MCF 10A (cell line): ENCODE measurements around the gene COPS2. TPM values are rescaled to one million over a fixed set of nuclear protein-coding genes. Genes with fewer than 3 reads are reported as not detected.
A peak's percentile ranks its signal among the peaks of the same experiment; 100 is the strongest.
"Not testable (repeated sequence)": the region's sequence is repeated elsewhere in the genome, so short reads cannot be mapped to it uniquely, and the experiment has no call there.

Source experiments
- BruUV-seq: library from RNA; stranded (reverse); fragments of 400-500 nt; replicated peaks from 2 replicates; lab custom pipeline; 2021; lab: Mats Ljungman, UMichigan
- CTCF ChIA-PET: fragments of 300-600 bp; sonication (Branson Sonifier 250); formaldehyde crosslinking; extraction: SDS; loops from one replicate; lab custom pipeline; 2021; ENCODE audit warnings: antibody characterized with exemption, inconsistent platforms; lab: Yijun Ruan, JAX
- POLR2A ChIA-PET: fragments of 300-600, 350-650 bp; sonication (Branson Sonifier 250); formaldehyde crosslinking; extraction: SDS; loops from one replicate; lab custom pipeline; 2020; ENCODE audit warnings: antibody characterized with exemption, inconsistent platforms; lab: Yijun Ruan, JAX
- DNase-seq: peaks from one replicate; pipeline ENCODE4 v3.0.0-alpha.2; 2018; ENCODE audit not compliant: unreplicated experiment
- H3K27ac Mint-ChIP-seq: one replicate; pipeline ENCODE4 v1.8.0; 2022; ENCODE audit warnings: mild to moderate bottlenecking, low read depth, mixed read lengths; ENCODE audit not compliant: unreplicated experiment
- H3K27me3 Mint-ChIP-seq: one replicate; pipeline ENCODE4 v1.8.0; 2022; ENCODE audit warnings: mixed read lengths; ENCODE audit not compliant: insufficient read depth, unreplicated experiment
- H3K36me3 Mint-ChIP-seq: one replicate; pipeline ENCODE4 v1.8.0; 2022; ENCODE audit warnings: mild to moderate bottlenecking, moderate library complexity, mixed read lengths; ENCODE audit not compliant: insufficient read depth, unreplicated experiment
- H3K4me1 Mint-ChIP-seq: one replicate; pipeline ENCODE4 v1.8.0; 2022; ENCODE audit warnings: mixed read lengths; ENCODE audit not compliant: insufficient read depth, unreplicated experiment
- H3K4me3 Mint-ChIP-seq: one replicate; pipeline ENCODE4 v1.8.0; 2022; ENCODE audit warnings: mild to moderate bottlenecking, moderate library complexity, mixed read lengths; ENCODE audit not compliant: unreplicated experiment
- H3K9me3 Mint-ChIP-seq: one replicate; pipeline ENCODE4 v1.8.0; 2022; ENCODE audit warnings: mixed read lengths; ENCODE audit not compliant: unreplicated experiment
- CTCF ChIP-seq: fragments of 200-600 bp; IDR thresholded peaks from one replicate; pipeline ENCODE4 v1.8.0; 2022; ENCODE audit warnings: antibody characterized with exemption, mild to moderate bottlenecking; ENCODE audit not compliant: unreplicated experiment
- intact Hi-C: fragments of 100-400 bp; cut with micrococcal nuclease; formaldehyde crosslinking; loops from 2 replicates; pipeline ENCODE4 v1.14.1; 2022
- total RNA-seq: library from RNA; stranded (reverse); gene quantifications from 2 replicates; pipeline ENCODE4 v1.2.3, GENCODE V29; 2022

The COPS2 gene
- total RNA-seq, 1 experiment from 2014 or later = 123 TPM

- no peak for DNase-seq
- peaks cover 19% of the 10 kb centered on the region for H3K4me1 Mint-ChIP-seq
- CTCF ChIA-PET = no interaction called here
- TF ChIP-seq CTCF = no peak
- H3K9me3 Mint-ChIP-seq = no peaks in the 10 kb centered on the region
- POLR2A ChIA-PET = interaction anchor here (1.0 kb wide), 1 partner anchor 9 kb away, joined by 3 read pairs; no protein-coding TSS in a partner anchor
- H3K36me3 Mint-ChIP-seq = peaks cover 19% of the 10 kb centered on the region
- BruUV-seq = no TSS peak
- H3K27ac Mint-ChIP-seq = no peak overlapping the region
- intact Hi-C loops = no loop called here
- H3K27me3 Mint-ChIP-seq = no peaks in the 10 kb centered on the region
- H3K4me3 Mint-ChIP-seq = no peak overlapping the region
These were observed 33.5 kb upstream of the COPS2 start for GRCh38 chr15:49188933-49189332.

- ChIA-PET CTCF (interaction anchor here (0.6 kb wide), 1 partner anchor 957 kb away, joined by 3 read pairs; no protein-coding TSS in a partner anchor), POLR2A (interaction anchor here (1.0 kb wide), 1 partner anchor 8 kb away, joined by 3 read pairs; no protein-coding TSS in a partner anchor)
- intact Hi-C loops = no loop called here
- TF ChIP-seq CTCF = no peak
- Mint-ChIP-seq H3K9me3 (no peaks in the 10 kb centered on the region), H3K4me1 (peaks cover 19% of the 10 kb centered on the region), H3K27ac (no peak overlapping the region), H3K27me3 (no peaks in the 10 kb centered on the region), H3K4me3 (no peak overlapping the region), H3K36me3 (peaks cover 19% of the 10 kb centered on the region)
- no peak for DNase-seq
- BruUV-seq = no TSS peak
These were observed 32.3 kb upstream of the COPS2 start for GRCh38 chr15:49187549-49188245.

- H3K4me1 Mint-ChIP-seq = peaks cover 24% of the 10 kb centered on the region
- peaks cover 20% of the 10 kb centered on the region for H3K36me3 Mint-ChIP-seq
- TF ChIP-seq CTCF = no peak
- DNase-seq = no peak
- ChIA-PET POLR2A (no interaction called here), CTCF (no interaction called here)
- H3K4me3 Mint-ChIP-seq = no peak overlapping the region
- intact Hi-C loops = no loop called here
- no peaks in the 10 kb centered on the region for H3K27me3 Mint-ChIP-seq
- H3K27ac Mint-ChIP-seq = peak overlapping the region; percentile 30
- no TSS peak for BruUV-seq
- H3K9me3 Mint-ChIP-seq = no peaks in the 10 kb centered on the region
These were observed 30.1 kb upstream of the COPS2 start for GRCh38 chr15:49185473-49185872.

- CTCF ChIA-PET = not testable (repeated sequence)
These were observed 28.3 kb upstream of the COPS2 start for GRCh38 chr15:49183741-49184140.

More at GRCh38 chr15:49183741-49184140, 28.3 kb upstream of the COPS2 start:
- POLR2A ChIA-PET = interaction anchor here (0.6 to 0.8 kb wide), 3 partner anchors 28 to 697 kb away, joined by 3 to 4 read pairs (median 4); partner anchors contain the start of gene COPS2
- BruUV-seq, DNase-seq, H3K27ac Mint-ChIP-seq, H3K27me3 Mint-ChIP-seq, H3K4me3 Mint-ChIP-seq, H3K9me3 Mint-ChIP-seq, intact Hi-C loops, H3K36me3 Mint-ChIP-seq: not testable (repeated sequence)
- H3K4me1 Mint-ChIP-seq = peaks cover 26% of the 10 kb centered on the region
